Mesendoderm (in vitro differentiated cells): ENCODE measurements around the gene SYT11.

Experiments
- DNase-seq: peaks from one replicate; pipeline ENCODE4 v3.0.0; 2013
- H2AK5ac ChIP-seq: 2 replicates; pipeline ENCODE4 v1.6.1; 2013; ENCODE audit warnings: low read length, inconsistent platforms
- H2BK120ac ChIP-seq: 2 replicates; pipeline ENCODE4 v1.6.1; 2013; ENCODE audit warnings: low read depth, mild to moderate bottlenecking, low read length, moderate library complexity, mixed read lengths
- H2BK15ac ChIP-seq: replicated peaks from 2 replicates; pipeline ENCODE4 v1.6.1; 2013; ENCODE audit warnings: low read depth, mild to moderate bottlenecking, moderate library complexity
- H2BK5ac ChIP-seq: 2 replicates; pipeline ENCODE4 v1.6.1; 2013; ENCODE audit warnings: low read length, inconsistent platforms
- H3K18ac ChIP-seq: 2 replicates; pipeline ENCODE4 v1.6.1; 2013; ENCODE audit warnings: mild to moderate bottlenecking, low read length, mixed read lengths
- H3K23ac ChIP-seq: one replicate; pipeline ENCODE4 v1.6.1; 2013; ENCODE audit warnings: low read length
- H3K27ac ChIP-seq: 2 replicates; pipeline ENCODE4 v1.5.1; 2013; ENCODE audit warnings: low read depth, mild to moderate bottlenecking, inconsistent platforms, low read length, moderate library complexity
- H3K27me3 ChIP-seq: 2 replicates; pipeline ENCODE4 v1.6.1; 2013; ENCODE audit warnings: low read length, control low read depth, mild to moderate bottlenecking, inconsistent platforms; ENCODE audit not compliant: insufficient read depth, poor library complexity
- H3K36me3 ChIP-seq: 2 replicates; pipeline ENCODE4 v1.6.1; 2013; ENCODE audit warnings: low read length, inconsistent platforms; ENCODE audit not compliant: control insufficient read depth, insufficient read depth
- H3K4ac ChIP-seq: one replicate; pipeline ENCODE4 v1.6.1; 2013; ENCODE audit warnings: low read depth, mild to moderate bottlenecking, low read length, moderate library complexity
- H3K4me1 ChIP-seq: 2 replicates; pipeline ENCODE4 v1.6.1; 2013; ENCODE audit warnings: low read depth, low read length, inconsistent platforms; ENCODE audit not compliant: control insufficient read depth
- H3K4me2 ChIP-seq: 2 replicates; pipeline ENCODE4 v1.6.1; 2013; ENCODE audit warnings: low read length
- H3K4me3 ChIP-seq: 2 replicates; pipeline ENCODE4 v1.5.1; 2013; ENCODE audit warnings: mild to moderate bottlenecking, low read length
- H3K56ac ChIP-seq: one replicate; pipeline ENCODE4 v1.6.1; 2013; ENCODE audit warnings: low read length
- H3K79me1 ChIP-seq: 2 replicates; pipeline ENCODE4 v1.6.1; 2013; ENCODE audit warnings: low read length, inconsistent platforms
- H3K79me2 ChIP-seq: 2 replicates; pipeline ENCODE4 v1.6.1; 2013; ENCODE audit warnings: mild to moderate bottlenecking, low read length; ENCODE audit not compliant: control insufficient read depth, insufficient read depth
- H3K9ac ChIP-seq: 2 replicates; pipeline ENCODE4 v1.6.1; 2013; ENCODE audit warnings: low read length, inconsistent platforms
- H4K5ac ChIP-seq: one replicate; pipeline ENCODE4 v1.6.1; 2013; ENCODE audit warnings: low read length
- H4K8ac ChIP-seq: one replicate; pipeline ENCODE4 v1.6.1; 2013; ENCODE audit warnings: low read depth, mild to moderate bottlenecking, control low read depth, low read length, moderate library complexity
- WGBS: extraction: QIAGEN DNeasy Blood & Tissue Kit; methylation state at CpG from one replicate; pipeline ENCODE4 v1.1.7; 2013; ENCODE audit warnings: low lambda C conversion rate, missing lambda C conversion rate; ENCODE audit not compliant: insufficient coverage; ENCODE audit errors: extremely low coverage; 5-methylcytosine and 5-hydroxymethylcytosine counted together

Gene SYT11

DNA sequence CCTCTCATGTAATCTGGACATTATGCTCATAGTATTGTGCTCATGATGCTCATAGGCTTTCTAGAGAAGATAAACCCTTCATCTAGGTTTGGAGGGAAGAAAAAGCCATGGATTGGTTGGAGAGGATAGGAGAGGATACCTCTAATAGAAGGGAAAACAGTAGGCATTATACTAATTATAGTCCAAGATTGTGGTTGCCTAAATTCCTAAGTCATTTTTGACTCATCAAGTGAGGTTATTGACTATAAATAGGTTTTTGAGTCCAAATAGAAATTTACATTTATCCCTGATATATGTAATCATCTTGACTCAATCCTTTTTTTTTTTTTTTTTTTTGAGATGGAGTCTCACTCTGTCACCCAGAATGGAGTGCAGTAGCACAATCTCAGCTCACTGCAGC, 5.0 kb downstream of the SYT11 start:
- no peak for DNase-seq
- Histone ChIP-seq H4K5ac (no peak overlapping the region), H3K27ac (no peak overlapping the region), H3K27me3 (no peaks in the 10 kb centered on the region), H3K4me2 (no peak overlapping the region), H2BK15ac (no peak overlapping the region), H2BK120ac (no peak overlapping the region), H3K9ac (no peak overlapping the region), H2AK5ac (no peak overlapping the region), H3K36me3 (no peaks in the 10 kb centered on the region), H3K4me1 (no peaks in the 10 kb centered on the region), H3K56ac (no peak overlapping the region), H2BK5ac (no peak overlapping the region), H3K79me2 (no peaks in the 10 kb centered on the region), H3K4ac (no peak overlapping the region), H4K8ac (no peak overlapping the region), H3K18ac (no peak overlapping the region), H3K79me1 (no peaks in the 10 kb centered on the region), H3K23ac (no peak overlapping the region), H3K4me3 (no peak overlapping the region)

- Histone ChIP-seq H3K79me2 (no peaks in the 10 kb centered on the region), H3K9ac (no peak overlapping the region), H2AK5ac (no peak overlapping the region), H4K8ac (no peak overlapping the region), H3K4me1 (no peaks in the 10 kb centered on the region), H4K5ac (no peak overlapping the region), H2BK15ac (no peak overlapping the region), H3K18ac (no peak overlapping the region), H3K4me3 (no peak overlapping the region), H3K4me2 (no peak overlapping the region), H3K79me1 (no peaks in the 10 kb centered on the region), H2BK5ac (no peak overlapping the region), H3K36me3 (no peaks in the 10 kb centered on the region), H2BK120ac (no peak overlapping the region), H3K27ac (no peak overlapping the region), H3K23ac (no peak overlapping the region), H3K4ac (no peak overlapping the region), H3K56ac (no peak overlapping the region), H3K27me3 (no peaks in the 10 kb centered on the region)
- no peak for DNase-seq
- no CpG with 5 or more reads among the region's 8 CpGs for WGBS
Measured at GRCh38 chr1:155867766-155868165, 8.4 kb downstream of the SYT11 start.

DNA sequence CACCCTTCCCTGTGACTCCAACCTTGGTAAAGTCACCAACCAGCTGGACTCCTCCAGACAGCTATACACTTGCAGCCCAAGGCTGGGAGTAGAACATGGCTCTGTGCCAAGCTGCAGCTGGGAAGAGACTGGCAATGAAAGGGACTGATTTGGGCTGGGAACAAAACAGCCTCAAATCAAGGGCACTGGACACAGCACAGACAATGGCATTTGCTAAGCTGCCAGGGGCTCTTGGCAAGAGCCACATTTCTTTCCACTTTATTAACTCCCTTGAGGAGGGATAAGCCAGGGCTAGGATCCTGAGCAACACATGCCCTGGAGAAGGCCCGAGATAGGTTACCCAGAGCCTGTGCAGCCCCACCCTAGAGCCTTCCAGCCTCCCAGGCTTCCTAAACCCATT, 12.0 kb downstream of the SYT11 start:
- Histone ChIP-seq H4K5ac (no peak overlapping the region), H4K8ac (no peak overlapping the region), H3K27ac (no peak overlapping the region), H3K4me1 (no peaks in the 10 kb centered on the region), H2BK120ac (no peak overlapping the region), H3K27me3 (no peaks in the 10 kb centered on the region), H3K79me2 (no peaks in the 10 kb centered on the region), H3K79me1 (no peaks in the 10 kb centered on the region), H3K56ac (no peak overlapping the region), H2AK5ac (no peak overlapping the region), H3K9ac (no peak overlapping the region), H3K18ac (no peak overlapping the region), H3K4me2 (no peak overlapping the region), H3K4me3 (no peak overlapping the region), H3K4ac (no peak overlapping the region), H2BK5ac (no peak overlapping the region), H3K36me3 (no peaks in the 10 kb centered on the region), H3K23ac (no peak overlapping the region), H2BK15ac (no peak overlapping the region)
- WGBS, result no CpG with 5 or more reads among the region's 1 CpG
- DNase-seq, result no peak

- DNase-seq, result no peak
- H2BK5ac ChIP-seq, result no peak overlapping the region
- no CpG with 5 or more reads among the region's 5 CpGs for WGBS
- H3K4ac ChIP-seq, result no peak overlapping the region
- no peak overlapping the region for H3K9ac ChIP-seq
- no peak overlapping the region for H4K8ac ChIP-seq
- H3K79me2 ChIP-seq, result no peaks in the 10 kb centered on the region
- H3K4me1 ChIP-seq, result no peaks in the 10 kb centered on the region
- H3K56ac ChIP-seq, result no peak overlapping the region
- H3K4me2 ChIP-seq, result no peak overlapping the region
- no peak overlapping the region for H4K5ac ChIP-seq
- no peak overlapping the region for H2AK5ac ChIP-seq
- H3K23ac ChIP-seq, result no peak overlapping the region
- no peak overlapping the region for H3K18ac ChIP-seq
- H3K27me3 ChIP-seq, result no peaks in the 10 kb centered on the region
- H3K27ac ChIP-seq, result no peak overlapping the region
- no peak overlapping the region for H2BK15ac ChIP-seq
- no peaks in the 10 kb centered on the region for H3K79me1 ChIP-seq
- H3K4me3 ChIP-seq, result no peak overlapping the region
- no peak overlapping the region for H2BK120ac ChIP-seq
- no peaks in the 10 kb centered on the region for H3K36me3 ChIP-seq
Measured at GRCh38 chr1:155872527-155872926, 13.2 kb downstream of the SYT11 start.

GRCh38 chr1:155873860-155874259, 14.5 kb downstream of the SYT11 start:
- no peak overlapping the region for H3K4ac ChIP-seq
- H3K4me1 ChIP-seq, result no peaks in the 10 kb centered on the region
- H3K4me2 ChIP-seq, result no peak overlapping the region
- H3K23ac ChIP-seq, result no peak overlapping the region
- no CpG with 5 or more reads among the region's 9 CpGs for WGBS
- H4K5ac ChIP-seq, result no peak overlapping the region
- H3K79me2 ChIP-seq, result no peaks in the 10 kb centered on the region
- no peak overlapping the region for H3K4me3 ChIP-seq
- H3K27me3 ChIP-seq, result no peaks in the 10 kb centered on the region
- H3K18ac ChIP-seq, result no peak overlapping the region
- H3K79me1 ChIP-seq, result no peaks in the 10 kb centered on the region
- no peak overlapping the region for H4K8ac ChIP-seq
- H3K9ac ChIP-seq, result no peak overlapping the region
- H3K56ac ChIP-seq, result no peak overlapping the region
- no peak overlapping the region for H2AK5ac ChIP-seq
- H3K36me3 ChIP-seq, result no peaks in the 10 kb centered on the region
- no peak overlapping the region for H3K27ac ChIP-seq
- DNase-seq, result no peak
- no peak overlapping the region for H2BK120ac ChIP-seq
- H2BK5ac ChIP-seq, result no peak overlapping the region
- no peak overlapping the region for H2BK15ac ChIP-seq

DNA sequence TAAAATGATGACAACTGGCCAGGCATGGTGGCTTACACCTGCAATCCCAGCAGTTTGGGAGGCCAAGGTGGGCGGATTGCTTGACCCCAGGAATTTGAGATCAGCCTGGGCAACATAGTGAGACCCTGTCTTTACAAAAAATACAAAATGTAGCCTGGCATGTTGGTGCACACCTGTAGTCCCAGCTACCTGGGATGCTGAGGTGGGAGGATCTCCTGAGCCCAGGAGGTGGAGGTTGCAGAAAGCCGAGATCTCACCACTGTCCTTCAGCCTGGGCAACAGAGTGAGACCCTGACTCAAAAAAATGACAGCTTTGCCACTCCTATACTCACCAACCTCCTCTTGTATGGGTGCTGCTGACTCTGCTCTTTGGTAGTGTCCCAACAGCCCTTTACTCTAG, 18.6 kb downstream of the SYT11 start:
- Histone ChIP-seq H3K4me1 (no peaks in the 10 kb centered on the region), H3K36me3 (no peaks in the 10 kb centered on the region), H3K79me2 (no peaks in the 10 kb centered on the region), H2BK120ac (no peak overlapping the region), H3K27ac (no peak overlapping the region), H3K18ac (no peak overlapping the region), H3K23ac (no peak overlapping the region), H3K4me3 (no peak overlapping the region), H3K56ac (no peak overlapping the region), H2BK5ac (no peak overlapping the region), H3K27me3 (no peaks in the 10 kb centered on the region), H2AK5ac (no peak overlapping the region), H4K8ac (no peak overlapping the region), H3K79me1 (no peaks in the 10 kb centered on the region), H3K4ac (no peak overlapping the region), H4K5ac (no peak overlapping the region), H3K9ac (no peak overlapping the region), H2BK15ac (no peak overlapping the region), H3K4me2 (no peak overlapping the region)
- WGBS, result no CpG with 5 or more reads among the region's 2 CpGs
- no peak for DNase-seq
